K562 (cell line): ENCODE measurements around the gene AIM2. TPM values are rescaled to one million over a fixed set of nuclear protein-coding genes. Genes with fewer than 3 reads are reported as not detected.

Experiments used
- ATAC-seq: fragments of 200-7000 bp; cut with Tn5 transposase; 3 replicates; pipeline ENCODE4 v1.9.1; 2020; ENCODE audit warnings: moderate library complexity
- BruUV-seq: library from RNA; stranded (reverse); fragments of 400-500 nt; replicated peaks from 2 replicates; lab custom pipeline; 2021; lab: Mats Ljungman, UMichigan
- CTCF ChIA-PET: fragments of 300-600 bp; formaldehyde crosslinking; extraction: SDS; loops from one replicate; lab custom pipeline; 2021; ENCODE audit warnings: low intra/inter-chr PET ratio; lab: Yijun Ruan, JAX
- POLR2A ChIA-PET: fragments of 300-600, 350-650 bp; sonication (Branson Sonifier 250); formaldehyde crosslinking; extraction: SDS; loops from one replicate; lab custom pipeline; 2021; ENCODE audit warnings: antibody characterized with exemption, inconsistent platforms; lab: Yijun Ruan, JAX
- DNase-seq, 4 experiments: peaks; one replicate each; pipeline versions ENCODE4 v3.0.0 to v3.0.0-alpha.2; 2011 to 2018; ENCODE audit warnings: low spot score in 3 of 4, mixed read lengths in 3 of 4; ENCODE audit errors: extremely low read depth in 1 of 4
- FAIRE-seq: peaks from 2 replicates; lab custom pipeline; 2011; peaks lifted over from hg19 to GRCh38; lab: Jason Lieb, UNC
- H2AFZ ChIP-seq: 2 replicates; pipeline ENCODE4 v1.6.0; 2011; ENCODE audit warnings: low read depth, low read length, control low read depth, inconsistent platforms
- H3K27ac ChIP-seq: fragments of 200-600 bp; 3 replicates; pipeline ENCODE4 v1.8.0; 2011; ENCODE audit warnings: low read depth, mild to moderate bottlenecking, control low read depth, inconsistent platforms, low read length, moderate library complexity, mixed read lengths; ENCODE audit errors: extremely low read depth
- H3K27me3 ChIP-seq, 2 experiments: fragments of 300-600 bp in 1 of 2; 2 replicates in 1 of 2; 3 replicates in 1 of 2; pipeline versions ENCODE4 v1.6.0 to v1.8.0; 2011; ENCODE audit warnings: inconsistent platforms in 2 of 2, low read length in 2 of 2, mild to moderate bottlenecking in 1 of 2, mixed read lengths in 1 of 2, moderate library complexity in 1 of 2; ENCODE audit not compliant: control insufficient read depth in 2 of 2, insufficient read depth in 2 of 2
- H3K36me3 ChIP-seq: fragments of 300-600 bp; 3 replicates; pipeline ENCODE4 v1.8.0; 2011; ENCODE audit warnings: mild to moderate bottlenecking, low read length, inconsistent platforms; ENCODE audit not compliant: control insufficient read depth, insufficient read depth
- H3K4me1 ChIP-seq, 2 experiments: fragments of 200-600 bp in 1 of 2; replicated peaks in 1 of 2; 2 replicates in 1 of 2; 3 replicates in 1 of 2; pipeline versions ENCODE4 v1.5.1 to v1.8.0; 2011; ENCODE audit warnings: inconsistent platforms in 2 of 2, low read length in 2 of 2, mild to moderate bottlenecking in 1 of 2, mixed read lengths in 1 of 2, moderate library complexity in 1 of 2; ENCODE audit not compliant: control insufficient read depth in 2 of 2, insufficient read depth in 2 of 2
- H3K4me2 ChIP-seq: 2 replicates; pipeline ENCODE4 v1.6.1; 2011; ENCODE audit warnings: low read length, control low read depth, inconsistent platforms, mixed read lengths; ENCODE audit not compliant: insufficient read depth
- H3K4me3 ChIP-seq: fragments of 200-600 bp; sonication (generic), shearing (Covaris generic); 2 replicates; pipeline ENCODE4 v1.5.1; 2016; ENCODE audit warnings: control low read depth, inconsistent platforms
- H3K79me2 ChIP-seq: fragments of 200-600 bp; 3 replicates; pipeline ENCODE4 v1.8.0; 2011; ENCODE audit warnings: low read length, inconsistent platforms; ENCODE audit not compliant: control insufficient read depth, insufficient read depth
- H3K9ac ChIP-seq, 2 experiments: 2 replicates each; pipeline versions ENCODE4 v1.6.0 to v1.6.1; 2011; ENCODE audit warnings: low read depth in 2 of 2, low read length in 2 of 2, control low read depth in 1 of 2, inconsistent platforms in 1 of 2, mild to moderate bottlenecking in 1 of 2, mixed read lengths in 1 of 2; ENCODE audit not compliant: insufficient read depth in 1 of 2
- H3K9me1 ChIP-seq: one replicate; pipeline ENCODE4 v1.6.0; 2011; ENCODE audit warnings: inconsistent platforms, mild to moderate bottlenecking, low read length, moderate library complexity; ENCODE audit not compliant: control insufficient read depth, insufficient read depth
- H3K9me3 ChIP-seq: replicated peaks from 2 replicates; pipeline ENCODE4 v1.5.1; 2011; ENCODE audit warnings: low read depth, low read length, inconsistent platforms; ENCODE audit not compliant: control insufficient read depth, insufficient read depth
- H4K20me1 ChIP-seq: replicated peaks from 2 replicates; pipeline ENCODE4 v1.6.1; 2011; ENCODE audit warnings: low read length, inconsistent platforms, mixed read lengths; ENCODE audit not compliant: control insufficient read depth, insufficient read depth
- BRF1 ChIP-seq: IDR thresholded peaks from 3 replicates; pipeline ENCODE4 v1.6.1; 2011; ENCODE audit warnings: borderline replicate concordance, mild to moderate bottlenecking; ENCODE audit not compliant: insufficient read length; ENCODE audit errors: extremely low read depth
- CCAR2 ChIP-seq: fragments of 200-400 bp; formaldehyde crosslinking; IDR thresholded peaks from 2 replicates; pipeline ENCODE4 v1.6.1; 2017; ENCODE audit warnings: mild to moderate bottlenecking, low read depth, low read length
- CHCHD3 ChIP-seq: fragments of 250-450 bp; sonication (Bioruptor Pico); IDR thresholded peaks from 2 replicates; pipeline ENCODE4 v2.1.2; 2022; ENCODE audit warnings: mild to moderate bottlenecking
- GATAD2A ChIP-seq: fragments of 450-650 bp; IDR thresholded peaks from 2 replicates; pipeline ENCODE4 v1.6.1; 2017
- HOMEZ ChIP-seq: fragments of 250-450 bp; sonication (Bioruptor Pico); IDR thresholded peaks from 2 replicates; pipeline ENCODE4 v1.4.0; 2020; ENCODE audit warnings: mild to moderate bottlenecking, moderate library complexity
- KLF16 ChIP-seq: IDR thresholded peaks from 2 replicates; pipeline ENCODE4 v1.6.1; 2016; ENCODE audit warnings: antibody characterized with exemption
- KLF6 ChIP-seq: fragments of 250-450 bp; sonication (Bioruptor Pico); IDR thresholded peaks from 2 replicates; pipeline ENCODE4 v1.4.0; 2020; ENCODE audit warnings: mild to moderate bottlenecking, moderate library complexity, borderline replicate concordance
- MAFF ChIP-seq: IDR thresholded peaks from 2 replicates; pipeline ENCODE4 v1.6.1; 2012; ENCODE audit warnings: low read length, improper control_type of control experiment
- MTA1 ChIP-seq: fragments of 450-650 bp; IDR thresholded peaks from 2 replicates; pipeline ENCODE4 v1.6.1; 2017; ENCODE audit warnings: borderline replicate concordance
- PRMT5 ChIP-seq: sonication (generic); formaldehyde crosslinking; IDR thresholded peaks from 2 replicates; pipeline ENCODE4 v1.5.0; 2020; ENCODE audit warnings: missing genetic modification reagents
- RBM25 ChIP-seq: fragments of 200-400 bp; formaldehyde crosslinking; IDR thresholded peaks from 2 replicates; pipeline ENCODE4 v1.6.1; 2018; ENCODE audit warnings: low read length, low read depth, moderate library complexity; ENCODE audit not compliant: severe bottlenecking
- SMARCA4 ChIP-seq: fragments of 450-650 bp; IDR thresholded peaks from 2 replicates; pipeline ENCODE4 v1.6.1; 2016
- TEAD4 ChIP-seq, 2 experiments: sonication (generic) in 1 of 2; formaldehyde crosslinking in 1 of 2; IDR thresholded peaks; 2 replicates each; pipeline versions ENCODE4 v1.6.1 to v1.8.0; 2012 to 2022; ENCODE audit warnings: borderline replicate concordance in 1 of 2, inconsistent platforms in 1 of 2, low read length in 1 of 2, mild to moderate bottlenecking in 1 of 2, missing genetic modification reagents in 1 of 2
- ZBTB2 ChIP-seq: fragments of 450-650 bp; IDR thresholded peaks from 2 replicates; pipeline ENCODE4 v1.6.1; 2016; ENCODE audit warnings: antibody characterized with exemption
- ZKSCAN1 ChIP-seq: fragments of 150-350 bp; IDR thresholded peaks from 2 replicates; pipeline ENCODE4 v1.6.1; 2016; ENCODE audit warnings: low read depth, low read length
- ZNF263 ChIP-seq: sonication (generic); formaldehyde crosslinking; IDR thresholded peaks from 2 replicates; pipeline ENCODE4 v1.8.0; 2022; ENCODE audit warnings: mild to moderate bottlenecking, missing genetic modification reagents, borderline replicate concordance
- ZNF311 ChIP-seq: fragments of 250-450 bp; sonication (Bioruptor Pico); IDR thresholded peaks from 2 replicates; pipeline ENCODE4 v1.4.0; 2020; ENCODE audit warnings: mild to moderate bottlenecking, moderate library complexity
- ZNF324 ChIP-seq: fragments of 250-450 bp; sonication (Bioruptor Pico); IDR thresholded peaks from 2 replicates; pipeline ENCODE4 v1.4.0; 2020; ENCODE audit warnings: mild to moderate bottlenecking
- WGBS: fragments of 100-300 bp; shearing (Covaris generic); methylation state at CpG from one replicate; pipeline ENCODE4 v1.1.6; 2016; ENCODE audit warnings: low coverage, mixed read lengths; ENCODE audit not compliant: insufficient coverage; ENCODE audit errors: missing lambda C conversion rate; 5-methylcytosine and 5-hydroxymethylcytosine counted together
- in situ Hi-C: fragments of 300-500 bp; cut with MboI; formaldehyde crosslinking; loops from 4 replicates; pipeline ENCODE4 v1.15.0; 2018; ENCODE audit warnings: inconsistent platforms, mixed read lengths
- intact Hi-C: fragments of 100-400 bp; cut with micrococcal nuclease; formaldehyde crosslinking; loops from 2 replicates; pipeline ENCODE4 v1.14.2; 2022
- polyA plus RNA-seq, 8 experiments: library from polyadenylated mRNA; depleted of rRNA in 4 of 8; stranded (reverse) in 5 of 8; unstranded in 3 of 8; fragments of >200 nt; fragmentation: Nextera tagmentation in 2 of 8; fragmentation: Illumina TruSeq in 1 of 8; extraction: Ambion mirVana in 2 of 8; extraction: Trizol in 1 of 8; gene quantifications; 2 replicates each; pipeline versions ENCODE4 v1.2.1 to v1.2.3, GENCODE V29; 2011 to 2014; ENCODE audit warnings: inconsistent platforms in 1 of 8, missing spikeins in 1 of 8
- total RNA-seq, 7 experiments: library from RNA; depleted of rRNA in 6 of 7; stranded (reverse); fragments of >200 nt in 6 of 7; fragmentation: Illumina TruSeq in 2 of 7; extraction: Trizol in 2 of 7; gene quantifications; 2 replicates each; pipeline versions ENCODE4 v1.2.1 to v1.2.3, GENCODE V29; 2011 to 2021; ENCODE audit warnings: low replicate concordance in 1 of 7
- TF ChIP-seq, protein P1 (sequence below): fragments of 450-650 bp; IDR thresholded peaks from 2 replicates; pipeline ENCODE4 v1.6.1; 2016
- TF ChIP-seq, protein P2 (sequence below): fragments of 450-650 bp; formaldehyde crosslinking; IDR thresholded peaks from 2 replicates; pipeline ENCODE4 v1.4.0; 2020; ENCODE audit warnings: mild to moderate bottlenecking, moderate library complexity

AIM2 gene
- total and polyA plus RNA-seq, 9 of the 15 experiments (the other 6 are each of a cell fraction or from before 2014, with no cell fraction given): 0.10 to 0.95 (median 0.22) TPM

- no peaks in the 10 kb centered on the region for H4K20me1 ChIP-seq
- no peak for FAIRE-seq
- in situ Hi-C loops: no loop called here
These were observed 36.4 kb downstream of the AIM2 start for GRCh38 chr1:159040206-159040605.

More at GRCh38 chr1:159040206-159040605, 36.4 kb downstream of the AIM2 start:
- ATAC-seq (no peak), DNase-seq (no peak)
- Histone ChIP-seq H3K9ac (no peak overlapping the region), H3K4me2 (no peak overlapping the region), H3K79me2 (no peaks in the 10 kb centered on the region), H3K36me3 (no peaks in the 10 kb centered on the region), H2AFZ (no peak overlapping the region), H3K9me1 (no peaks in the 10 kb centered on the region), H3K27me3 (no peaks in the 10 kb centered on the region; a peak in 1 of 5 replicates), H3K4me1 (no peaks in the 10 kb centered on the region), H3K4me3 (no peak overlapping the region), H3K27ac (no peak overlapping the region), H3K9me3 (no peaks in the 10 kb centered on the region)
- no TSS peak for BruUV-seq
- CTCF ChIA-PET: no interaction called here
- POLR2A ChIA-PET: no interaction called here
- intact Hi-C loops: no loop called here
- WGBS: 0% methylated on average over 1 of the region's 1 CpG
- TF ChIP-seq ZKSCAN1 (no peak), PRMT5 (no peak), MAFF (no peak), RBM25 (no peak), ZNF263 (no peak), ZBTB2 (no peak), ZNF311 (CRISPR knock-in tag) (no peak), HOMEZ (CRISPR knock-in tag) (no peak), TEAD4 (IDR thresholded peaks at IDR 0.05; ENCODE audit: low read length) (no peak), TEAD4 (CRISPR knock-in tag; IDR thresholded peaks at IDR 0.05; ENCODE audit: borderline replicate concordance) (no peak), BRF1 (no peak), MTA1 (no peak), ZNF324 (CRISPR knock-in tag) (no peak), KLF16 (no peak), KLF6 (CRISPR knock-in tag) (no peak), SMARCA4 (no peak), CCAR2 (no peak), GATAD2A (no peak), CHCHD3 (no peak)
- TF ChIP-seq, protein P1, sequence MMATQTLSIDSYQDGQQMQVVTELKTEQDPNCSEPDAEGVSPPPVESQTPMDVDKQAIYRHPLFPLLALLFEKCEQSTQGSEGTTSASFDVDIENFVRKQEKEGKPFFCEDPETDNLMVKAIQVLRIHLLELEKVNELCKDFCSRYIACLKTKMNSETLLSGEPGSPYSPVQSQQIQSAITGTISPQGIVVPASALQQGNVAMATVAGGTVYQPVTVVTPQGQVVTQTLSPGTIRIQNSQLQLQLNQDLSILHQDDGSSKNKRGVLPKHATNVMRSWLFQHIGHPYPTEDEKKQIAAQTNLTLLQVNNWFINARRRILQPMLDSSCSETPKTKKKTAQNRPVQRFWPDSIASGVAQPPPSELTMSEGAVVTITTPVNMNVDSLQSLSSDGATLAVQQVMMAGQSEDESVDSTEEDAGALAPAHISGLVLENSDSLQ: no peak
- TF ChIP-seq, protein P2, sequence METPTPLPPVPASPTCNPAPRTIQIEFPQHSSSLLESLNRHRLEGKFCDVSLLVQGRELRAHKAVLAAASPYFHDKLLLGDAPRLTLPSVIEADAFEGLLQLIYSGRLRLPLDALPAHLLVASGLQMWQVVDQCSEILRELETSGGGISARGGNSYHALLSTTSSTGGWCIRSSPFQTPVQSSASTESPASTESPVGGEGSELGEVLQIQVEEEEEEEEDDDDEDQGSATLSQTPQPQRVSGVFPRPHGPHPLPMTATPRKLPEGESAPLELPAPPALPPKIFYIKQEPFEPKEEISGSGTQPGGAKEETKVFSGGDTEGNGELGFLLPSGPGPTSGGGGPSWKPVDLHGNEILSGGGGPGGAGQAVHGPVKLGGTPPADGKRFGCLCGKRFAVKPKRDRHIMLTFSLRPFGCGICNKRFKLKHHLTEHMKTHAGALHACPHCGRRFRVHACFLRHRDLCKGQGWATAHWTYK (CRISPR knock-in tag): no peak
